Uterus (tissue), 2 donors: ENCODE results near the gene ZRSR2.

ENCODE experiments used
- CTCF ChIP-seq, 4 experiments: fragments of 200-600 bp in 2 of 4; fragments of 450-650 bp in 2 of 4; sonication (generic) in 2 of 4; IDR thresholded peaks; one replicate each; pipeline ENCODE4 v1.5.1; 2016 to 2019; ENCODE audit warnings: antibody characterized with exemption in 4 of 4, mild to moderate bottlenecking in 2 of 4, moderate library complexity in 1 of 4
- POLR2A ChIP-seq, 2 donors: fragments of 450-650 bp; IDR thresholded peaks; one replicate each; pipeline ENCODE4 v1.6.1; 2016; ENCODE audit warnings: antibody characterized with exemption in 2 of 2, mild to moderate bottlenecking in 1 of 2, moderate library complexity in 1 of 2

GRCh38 chrX:15747626-15748173 lies 42.6 kb upstream of the ZRSR2 start:
- TF ChIP-seq CTCF (IDR thresholded peaks at IDR 0.05): no peak
- TF ChIP-seq POLR2A (IDR thresholded peaks at IDR 0.05): no peak
